IMR-90 (cell line): ENCODE data around the gene CYGB. TPM values are rescaled to one million over a fixed set of nuclear protein-coding genes. Genes with fewer than 3 reads are reported as not detected.

Source experiments
- ATAC-seq: fragments of 200-7000 bp; cut with Tn5 transposase; 2 replicates; pipeline ENCODE4 v1.9.1; 2020; ENCODE audit warnings: low read depth, mild to moderate bottlenecking, moderate library complexity
- BruUV-seq: library from RNA; stranded (reverse); fragments of 400-500 nt; replicated peaks from 2 replicates; lab custom pipeline; 2021; lab: Mats Ljungman, UMichigan
- CTCF ChIA-PET: fragments of 300-600 bp; formaldehyde crosslinking; extraction: SDS; loops from one replicate; lab custom pipeline; 2021; ENCODE audit warnings: antibody characterized with exemption; lab: Yijun Ruan, JAX
- POLR2A ChIA-PET: fragments of 300-600 bp; sonication (Branson Sonifier 250); formaldehyde crosslinking; loops from one replicate; lab custom pipeline; 2022; ENCODE audit warnings: antibody characterized with exemption; ENCODE audit not compliant: unreplicated experiment; lab: Charles Lee
- DNase-seq: peaks from one replicate; pipeline ENCODE4 v3.0.0; 2013
- H2AFZ ChIP-seq: replicated peaks from 2 replicates; pipeline ENCODE3; 2013; ENCODE audit warnings: low read length, mild to moderate bottlenecking; ENCODE audit not compliant: poor library complexity
- H2AK5ac ChIP-seq: 2 replicates; pipeline ENCODE4 v1.6.1; 2013; ENCODE audit warnings: low read depth, low read length, inconsistent platforms
- H2AK9ac ChIP-seq: replicated peaks from 2 replicates; pipeline ENCODE3; 2013; ENCODE audit warnings: mild to moderate bottlenecking, low read depth, low read length, moderate library complexity; ENCODE audit not compliant: poor library complexity
- H2BK120ac ChIP-seq: 2 replicates; pipeline ENCODE4 v1.6.1; 2013; ENCODE audit warnings: low read depth, low read length, inconsistent platforms
- H2BK15ac ChIP-seq: 3 replicates; pipeline ENCODE4 v1.6.1; 2013; ENCODE audit warnings: low read depth, low read length, inconsistent platforms
- H2BK20ac ChIP-seq: 2 replicates; pipeline ENCODE4 v1.6.1; 2013; ENCODE audit warnings: low read depth, mild to moderate bottlenecking, inconsistent platforms, low read length, moderate library complexity
- H2BK5ac ChIP-seq: 2 replicates; pipeline ENCODE4 v1.6.1; 2013; ENCODE audit warnings: mild to moderate bottlenecking, low read depth, low read length, inconsistent platforms; ENCODE audit not compliant: poor library complexity, severe bottlenecking
- H3K14ac ChIP-seq: replicated peaks from 2 replicates; pipeline ENCODE4 v1.6.1; 2013; ENCODE audit warnings: low read depth, low read length, inconsistent platforms
- H3K18ac ChIP-seq: 2 replicates; pipeline ENCODE4 v1.6.1; 2013; ENCODE audit warnings: low read depth, low read length, control low read depth
- H3K23ac ChIP-seq: 2 replicates; pipeline ENCODE4 v1.6.1; 2013; ENCODE audit warnings: low read depth, low read length, inconsistent platforms
- H3K27ac ChIP-seq: 2 replicates; pipeline ENCODE4 v1.5.1; 2013; ENCODE audit warnings: mild to moderate bottlenecking, control low read depth, low read length; ENCODE audit not compliant: insufficient read depth
- H3K27me3 ChIP-seq: 2 replicates; pipeline ENCODE4 v1.6.1; 2013; ENCODE audit warnings: low read length; ENCODE audit not compliant: control insufficient read depth, insufficient read depth
- H3K36me3 ChIP-seq: 2 replicates; pipeline ENCODE4 v1.6.1; 2013; ENCODE audit warnings: low read length, mixed read lengths; ENCODE audit not compliant: control insufficient read depth, insufficient read depth
- H3K4ac ChIP-seq: 2 replicates; pipeline ENCODE4 v1.6.1; 2013; ENCODE audit warnings: low read depth, low read length, inconsistent platforms
- H3K4me1 ChIP-seq: 2 replicates; pipeline ENCODE4 v1.6.1; 2013; ENCODE audit warnings: low read length, mixed read lengths; ENCODE audit not compliant: control insufficient read depth, insufficient read depth
- H3K4me2 ChIP-seq: 2 replicates; pipeline ENCODE4 v1.6.1; 2013; ENCODE audit warnings: low read depth, mild to moderate bottlenecking, control low read depth, low read length, moderate library complexity
- H3K4me3 ChIP-seq: 2 replicates; pipeline ENCODE4 v1.5.1; 2013; ENCODE audit warnings: low read depth, mild to moderate bottlenecking, control low read depth, low read length, moderate library complexity; ENCODE audit not compliant: insufficient read depth
- H3K56ac ChIP-seq: 2 replicates; pipeline ENCODE4 v1.6.1; 2013; ENCODE audit warnings: low read length, inconsistent platforms; ENCODE audit not compliant: insufficient read depth; ENCODE audit errors: extremely low read depth
- H3K79me1 ChIP-seq, 2 experiments: 2 replicates each; pipeline ENCODE4 v1.6.1; 2013; ENCODE audit warnings: low read length in 2 of 2, inconsistent platforms in 1 of 2, low read depth in 1 of 2
- H3K9ac ChIP-seq: 2 replicates; pipeline ENCODE4 v1.6.1; 2013; ENCODE audit warnings: low read depth, low read length, control low read depth
- H3K9me1 ChIP-seq: 2 replicates; pipeline ENCODE4 v1.6.1; 2013; ENCODE audit warnings: low read length, inconsistent platforms; ENCODE audit not compliant: insufficient read depth
- H3K9me3 ChIP-seq: 2 replicates; pipeline ENCODE4 v1.6.1; 2013; ENCODE audit warnings: low read length; ENCODE audit not compliant: control insufficient read depth, insufficient read depth
- H4K20me1 ChIP-seq: 2 replicates; pipeline ENCODE4 v1.6.1; 2013; ENCODE audit warnings: low read length, inconsistent platforms; ENCODE audit not compliant: insufficient read depth
- H4K5ac ChIP-seq: 2 replicates; pipeline ENCODE4 v1.6.1; 2013; ENCODE audit warnings: mild to moderate bottlenecking, low read depth, low read length, control low read depth
- H4K8ac ChIP-seq, 2 experiments: 2 replicates each; pipeline ENCODE4 v1.6.1; 2013; ENCODE audit warnings: low read depth in 2 of 2, low read length in 2 of 2, control low read depth in 1 of 2, inconsistent platforms in 1 of 2
- H4K91ac ChIP-seq: 2 replicates; pipeline ENCODE4 v1.6.1; 2013; ENCODE audit warnings: low read depth, low read length, inconsistent platforms; ENCODE audit not compliant: insufficient read depth
- CHD1 ChIP-seq: IDR thresholded peaks from 2 replicates; pipeline ENCODE4 v1.6.1; 2012; ENCODE audit warnings: low read depth, low read length, improper control_type of control experiment
- MAFK ChIP-seq: IDR thresholded peaks from 2 replicates; pipeline ENCODE4 v1.6.1; 2012; ENCODE audit warnings: low read depth, low read length, improper control_type of control experiment
- NFE2L2 ChIP-seq: fragments of 150-350 bp; IDR thresholded peaks from 2 replicates; pipeline ENCODE4 v1.6.1; 2016; ENCODE audit warnings: low read depth, mild to moderate bottlenecking, low read length
- POLR2A ChIP-seq: IDR thresholded peaks from 2 replicates; pipeline ENCODE4 v1.6.1; 2012; ENCODE audit warnings: mild to moderate bottlenecking, low read depth, low read length
- RAD21 ChIP-seq: IDR thresholded peaks from 2 replicates; pipeline ENCODE4 v1.6.1; 2012; ENCODE audit warnings: low read length, improper control_type of control experiment
- RCOR1 ChIP-seq: IDR thresholded peaks from 2 replicates; pipeline ENCODE4 v1.6.1; 2012; ENCODE audit warnings: mild to moderate bottlenecking, low read length, improper control_type of control experiment; ENCODE audit not compliant: insufficient replicate concordance
- RFX5 ChIP-seq: IDR thresholded peaks from 2 replicates; pipeline ENCODE4 v1.8.0; 2012; ENCODE audit warnings: low read depth, mild to moderate bottlenecking, low read length, moderate library complexity
- SMC3 ChIP-seq: fragments of 150-350 bp; IDR thresholded peaks from 2 replicates; pipeline ENCODE4 v1.6.1; 2016; ENCODE audit warnings: low read depth, mild to moderate bottlenecking, antibody characterized with exemption, low read length, moderate library complexity
- USF2 ChIP-seq: fragments of 150-350 bp; IDR thresholded peaks from 2 replicates; pipeline ENCODE4 v1.6.1; 2017; ENCODE audit warnings: mild to moderate bottlenecking, antibody characterized with exemption, low read length, low read depth
- WGBS, 2 experiments: methylation state at CpG; one replicate each; pipeline versions ENCODE4 v1.1.5 to v1.1.7; 2013; ENCODE audit warnings: missing lambda C conversion rate in 2 of 2; ENCODE audit not compliant: insufficient read length in 1 of 2; ENCODE audit errors: extremely low coverage in 2 of 2; 5-methylcytosine and 5-hydroxymethylcytosine counted together
- dilution Hi-C: fragments of 300-500 bp; cut with HindIII; formaldehyde crosslinking; loops from one replicate; pipeline ENCODE4 v1.14.3; 2018; ENCODE audit warnings: low sequenced_read_pairs; ENCODE audit not compliant: unreplicated experiment
- in situ Hi-C: fragments of 300-500 bp; cut with MboI; formaldehyde crosslinking; loops from 3 replicates; pipeline ENCODE4 v1.14.3; 2019; ENCODE audit warnings: low sequenced_read_pairs, inconsistent platforms, mixed read lengths
- intact Hi-C: fragments of 100-400 bp; cut with micrococcal nuclease; formaldehyde crosslinking; loops from 2 replicates; pipeline ENCODE4 v1.10.0; 2022
- polyA plus RNA-seq, 3 experiments: library from polyadenylated mRNA; depleted of rRNA; stranded (reverse); fragments of >200 nt; gene quantifications; 2 replicates each; pipeline ENCODE4 v1.2.3, GENCODE V29; 2012; ENCODE audit warnings: low replicate concordance in 1 of 3
- total RNA-seq: library from RNA; depleted of rRNA; stranded (reverse); fragments of >200 nt; gene quantifications from 2 replicates; pipeline ENCODE4 v1.2.3, GENCODE V29; 2012
- TF ChIP-seq, protein P1 (sequence below): conservative IDR thresholded peaks from 2 replicates; pipeline ENCODE4 v1.5.1; 2012; ENCODE audit warnings: mild to moderate bottlenecking, low read depth, low read length, improper control_type of control experiment

Gene CYGB
- total and polyA plus RNA-seq, 2 of the 4 experiments (the other 2 are of a cell fraction), result 1.3 to 2.9 TPM

DNA sequence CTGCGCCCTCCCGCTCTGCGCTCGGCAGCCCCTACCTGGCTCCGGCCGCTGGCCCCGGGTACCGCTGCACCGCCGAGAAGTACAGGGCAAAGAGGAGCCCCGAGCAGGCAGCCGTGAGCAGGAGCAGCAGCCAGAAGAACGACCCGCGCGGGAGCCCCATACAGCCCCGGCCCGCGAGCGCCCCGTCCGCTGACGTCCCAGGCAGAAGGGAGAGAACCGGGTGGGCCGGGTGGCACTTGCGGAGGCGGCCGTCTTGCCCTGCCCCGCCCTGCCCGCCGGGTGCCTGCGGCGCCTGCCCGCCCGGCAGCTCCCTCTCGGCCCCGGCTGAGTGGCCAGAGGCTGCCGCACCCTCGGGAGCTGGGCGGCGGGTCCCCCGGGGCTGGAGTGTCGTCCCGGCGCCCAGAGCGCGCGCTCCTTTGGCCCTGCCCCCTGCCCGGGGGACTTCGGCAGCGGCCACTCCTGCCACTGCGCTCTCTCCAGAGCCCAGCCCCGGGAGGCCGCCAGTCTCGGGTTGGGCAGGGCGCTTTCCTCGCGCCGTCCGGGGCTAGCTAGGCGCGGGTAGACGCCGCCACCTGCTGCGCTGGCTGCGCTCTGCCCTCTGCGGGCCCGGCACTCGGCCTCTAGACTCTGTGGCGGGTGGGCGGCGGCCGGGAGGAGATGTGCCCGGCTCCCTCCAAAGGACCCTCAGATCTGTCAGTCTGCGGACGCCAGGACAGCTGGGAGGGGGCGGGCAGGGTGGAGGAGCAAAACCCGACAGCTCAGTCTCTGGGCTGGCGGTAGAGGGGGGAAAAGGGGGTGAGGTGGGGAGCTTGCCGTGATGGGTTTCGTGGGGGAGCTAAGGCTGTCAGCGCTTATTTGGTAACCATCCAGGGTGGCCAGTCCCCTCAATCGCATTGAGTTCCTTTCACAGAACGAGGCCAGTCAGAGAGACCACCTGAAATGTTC is 48.4 kb upstream of the CYGB start, which contains the start of gene ST6GALNAC2:
ST6GALNAC2 (minus strand) TSS at position 212 of the 945 bp plus-strand sequence; CDS start at position 160, 52 bp downstream.
- CTCF ChIA-PET, result no interaction called here
- Histone ChIP-seq H3K4ac (no peak within 1 kb of the TSS), H3K4me3 (peak within 1 kb of the TSS; percentile 47), H2AFZ (peak within 1 kb of the TSS; percentile 86), H3K4me1 (no peaks in the 10 kb centered on the region; the same call in 1 of the 2 replicates), H2BK15ac (no peak within 1 kb of the TSS), H3K4me2 (peak within 1 kb of the TSS; percentile 85), H2BK5ac (no peak within 1 kb of the TSS), H3K9me3 (0 out of 2 replicates have a peak, but pooled peaks cover 2% of the 10 kb centered on the region), H3K9ac (peak within 1 kb of the TSS; percentile 37), H2BK20ac (no peak within 1 kb of the TSS), H3K36me3 (no peaks in the 10 kb centered on the region), H4K91ac (no peak within 1 kb of the TSS), H4K20me1 (no peaks in the 10 kb centered on the region), H3K9me1 (no peaks in the 10 kb centered on the region; the same call in 1 of the 2 replicates), H3K23ac (no peak within 1 kb of the TSS; the same call in 1 of the 2 replicates), H2BK120ac (no peak within 1 kb of the TSS), H3K56ac (no peak within 1 kb of the TSS), H2AK5ac (no peak within 1 kb of the TSS), H3K79me1 (no peaks in the 10 kb centered on the region), H2AK9ac (peak within 1 kb of the TSS; percentile 7), H4K5ac (no peak within 1 kb of the TSS), H3K14ac (no peak within 1 kb of the TSS), H3K18ac (no peak within 1 kb of the TSS), H3K27ac (no peak within 1 kb of the TSS; the same call in 1 of the 2 replicates), H4K8ac (no peak within 1 kb of the TSS), H3K27me3 (peaks cover 31% of the 10 kb centered on the region)
- intact Hi-C loops, result no loop called here
- no peak for DNase-seq
- peak; percentile 72 for ATAC-seq
- dilution Hi-C loops, result no loop called here
- peak; percentile 53 for TF ChIP-seq RAD21
- no peak for TF ChIP-seq MAFK
- TF ChIP-seq CHD1, result no peak
- TF ChIP-seq POLR2A, result no peak
- TF ChIP-seq SMC3, result no peak
- no peak for TF ChIP-seq USF2
- TF ChIP-seq, protein P1, sequence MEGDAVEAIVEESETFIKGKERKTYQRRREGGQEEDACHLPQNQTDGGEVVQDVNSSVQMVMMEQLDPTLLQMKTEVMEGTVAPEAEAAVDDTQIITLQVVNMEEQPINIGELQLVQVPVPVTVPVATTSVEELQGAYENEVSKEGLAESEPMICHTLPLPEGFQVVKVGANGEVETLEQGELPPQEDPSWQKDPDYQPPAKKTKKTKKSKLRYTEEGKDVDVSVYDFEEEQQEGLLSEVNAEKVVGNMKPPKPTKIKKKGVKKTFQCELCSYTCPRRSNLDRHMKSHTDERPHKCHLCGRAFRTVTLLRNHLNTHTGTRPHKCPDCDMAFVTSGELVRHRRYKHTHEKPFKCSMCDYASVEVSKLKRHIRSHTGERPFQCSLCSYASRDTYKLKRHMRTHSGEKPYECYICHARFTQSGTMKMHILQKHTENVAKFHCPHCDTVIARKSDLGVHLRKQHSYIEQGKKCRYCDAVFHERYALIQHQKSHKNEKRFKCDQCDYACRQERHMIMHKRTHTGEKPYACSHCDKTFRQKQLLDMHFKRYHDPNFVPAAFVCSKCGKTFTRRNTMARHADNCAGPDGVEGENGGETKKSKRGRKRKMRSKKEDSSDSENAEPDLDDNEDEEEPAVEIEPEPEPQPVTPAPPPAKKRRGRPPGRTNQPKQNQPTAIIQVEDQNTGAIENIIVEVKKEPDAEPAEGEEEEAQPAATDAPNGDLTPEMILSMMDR, result peak; percentile 39
- no peak for TF ChIP-seq RCOR1
- no peak for TF ChIP-seq NFE2L2
- TF ChIP-seq RFX5, result no peak
- 1% methylated on average over 42 of the region's 84 CpGs; no CpG with 5 or more reads in 1 of the 2 experiments for WGBS, 2 experiments
- in situ Hi-C loops, result no loop called here
- no TSS peak for BruUV-seq
- POLR2A ChIA-PET, result no interaction called here
